ENCODE results near the gene CARMIL1. TPM values are rescaled to one million over a fixed set of nuclear protein-coding genes. Genes with fewer than 3 reads are reported as not detected.

Gene CARMIL1
- total and polyA plus RNA-seq, 4 experiments from 2014 or later: 0.08 to 3.5 (median 2.4) TPM

GRCh38 chr6:25333471-25333870, 54.3 kb downstream of the CARMIL1 start:
- Mint-ChIP-seq H3K36me3 (no peaks in the 10 kb centered on the region), H3K27ac (peak overlapping the region in 1 of 7 donors; percentile 29), H3K4me1 (peaks cover 5 to 44% (median 21%) of the 10 kb centered on the region in 4 donors), H3K27me3 (no peaks in the 10 kb centered on the region), H3K9me3 (no peaks in the 10 kb centered on the region), H3K4me3 (no peak overlapping the region)
- peaks cover 9% of the 10 kb centered on the region for H3K4me1 ChIP-seq (ENCODE audit: insufficient read depth, low read length)
- H3K27ac ChIP-seq (ENCODE audit: low read depth, low read length): no peak overlapping the region
- CTCF ChIA-PET (ENCODE audit: partially characterized antibody): no interaction called here
- no peak overlapping the region for H3K4me3 ChIP-seq (ENCODE audit: low read length in 2 of 2)
- POLR2A ChIA-PET (ENCODE audit: partially characterized antibody): no interaction called here
- H3K36me3 ChIP-seq (ENCODE audit: insufficient read depth, low read length): no peaks in the 10 kb centered on the region
- H3K9me3 ChIP-seq (ENCODE audit: control insufficient read depth in 1 of 2, low read length in 2 of 2): no peaks in the 10 kb centered on the region
- no peak for DNase-seq
- intact Hi-C loops (cut with micrococcal nuclease): no loop called here
- H3K27me3 ChIP-seq (ENCODE audit: insufficient read depth, low read length): no peaks in the 10 kb centered on the region

- Mint-ChIP-seq H3K4me1 (peaks cover 5 to 42% (median 18%) of the 10 kb centered on the region in 4 donors), H3K27me3 (peaks cover 0 to 2% of the 10 kb centered on the region in 2 donors), H3K9me3 (no peaks in the 10 kb centered on the region), H3K36me3 (no peaks in the 10 kb centered on the region), H3K4me3 (no peak overlapping the region), H3K27ac (no peak overlapping the region)
- no peak overlapping the region for H3K4me3 ChIP-seq (ENCODE audit: low read length in 2 of 2)
- no peaks in the 10 kb centered on the region for H3K27me3 ChIP-seq (ENCODE audit: insufficient read depth, low read length)
- H3K27ac ChIP-seq (ENCODE audit: low read depth, low read length): no peak overlapping the region
- H3K36me3 ChIP-seq (ENCODE audit: insufficient read depth, low read length): no peaks in the 10 kb centered on the region
- no peak for DNase-seq
- peaks cover 9% of the 10 kb centered on the region for H3K4me1 ChIP-seq (ENCODE audit: insufficient read depth, low read length)
- ChIA-PET POLR2A (ENCODE audit: partially characterized antibody) (no interaction called here), CTCF (ENCODE audit: partially characterized antibody) (interaction anchor here (0.6 kb wide), 1 partner anchor 204 kb away, joined by 7 read pairs; no protein-coding TSS in a partner anchor)
- no peaks in the 10 kb centered on the region for H3K9me3 ChIP-seq (ENCODE audit: control insufficient read depth in 1 of 2, low read length in 2 of 2)
- intact Hi-C loops (cut with micrococcal nuclease): no loop called here
These were observed 55.6 kb downstream of the CARMIL1 start for GRCh38 chr6:25334793-25335192.

- H3K4me1 Mint-ChIP-seq: peaks cover 0 to 33% (median 9%) of the 10 kb centered on the region in 4 donors
- intact Hi-C loops (cut with micrococcal nuclease): no loop called here
These were observed 57.8 kb downstream of the CARMIL1 start for GRCh38 chr6:25336996-25337395.

GRCh38 chr6:25337431-25337830, 58.3 kb downstream of the CARMIL1 start:
- ChIA-PET POLR2A (ENCODE audit: partially characterized antibody) (no interaction called here), CTCF (ENCODE audit: partially characterized antibody) (no interaction called here)

More at GRCh38 chr6:25336996-25337395, 57.8 kb downstream of the CARMIL1 start:
- DNase-seq: no peak
- Histone ChIP-seq H3K9me3 (ENCODE audit: control insufficient read depth in 1 of 2, low read length in 2 of 2) (no peaks in the 10 kb centered on the region), H3K27me3 (ENCODE audit: insufficient read depth, low read length) (no peaks in the 10 kb centered on the region), H3K4me3 (ENCODE audit: low read length in 2 of 2) (no peak overlapping the region), H3K36me3 (ENCODE audit: insufficient read depth, low read length) (no peaks in the 10 kb centered on the region), H3K27ac (ENCODE audit: low read depth, low read length) (no peak overlapping the region), H3K4me1 (ENCODE audit: insufficient read depth, low read length) (no peaks in the 10 kb centered on the region)
- ChIA-PET POLR2A (ENCODE audit: partially characterized antibody) (no interaction called here), CTCF (ENCODE audit: partially characterized antibody) (no interaction called here)
- H3K27me3 Mint-ChIP-seq: peaks cover 0 to 5% of the 10 kb centered on the region in 2 donors
- H3K36me3 Mint-ChIP-seq: no peaks in the 10 kb centered on the region
- H3K27ac Mint-ChIP-seq: no peak overlapping the region
- H3K9me3 Mint-ChIP-seq: no peaks in the 10 kb centered on the region
- H3K4me3 Mint-ChIP-seq: no peak overlapping the region

GRCh38 chr6:25340431-25341202, 61.4 kb downstream of the CARMIL1 start:
- Histone ChIP-seq H3K36me3 (ENCODE audit: insufficient read depth, low read length) (no peaks in the 10 kb centered on the region), H3K4me3 (ENCODE audit: low read length in 2 of 2) (no peak overlapping the region), H3K4me1 (ENCODE audit: insufficient read depth, low read length) (no peaks in the 10 kb centered on the region), H3K27me3 (ENCODE audit: insufficient read depth, low read length) (no peaks in the 10 kb centered on the region), H3K27ac (ENCODE audit: low read depth, low read length) (no peak overlapping the region), H3K9me3 (ENCODE audit: control insufficient read depth in 1 of 2, low read length in 2 of 2) (no peaks in the 10 kb centered on the region)
- POLR2A ChIA-PET (ENCODE audit: partially characterized antibody): no interaction called here
- CTCF ChIA-PET (ENCODE audit: partially characterized antibody): interaction anchor here (0.6 to 2.9 kb wide), 3 partner anchors 16 to 166 kb away, joined by 3 to 26 read pairs (median 4); no protein-coding TSS in a partner anchor
- DNase-seq: no peak
- Mint-ChIP-seq H3K4me1 (peaks cover 0 to 17% (median 5%) of the 10 kb centered on the region in 4 donors), H3K27me3 (peaks cover 0 to 5% of the 10 kb centered on the region in 2 donors), H3K9me3 (no peaks in the 10 kb centered on the region), H3K27ac (no peak overlapping the region), H3K4me3 (no peak overlapping the region), H3K36me3 (no peaks in the 10 kb centered on the region)
- intact Hi-C loops (cut with micrococcal nuclease): loop anchor here (5.0 kb wide), 1 partner anchor 152 kb away; no protein-coding TSS in a partner anchor

More at GRCh38 chr6:25337431-25337830, 58.3 kb downstream of the CARMIL1 start:
- H3K36me3 Mint-ChIP-seq: no peaks in the 10 kb centered on the region
- no peaks in the 10 kb centered on the region for H3K9me3 Mint-ChIP-seq
- Histone ChIP-seq H3K36me3 (ENCODE audit: insufficient read depth, low read length) (no peaks in the 10 kb centered on the region), H3K4me3 (ENCODE audit: low read length in 2 of 2) (no peak overlapping the region), H3K27ac (ENCODE audit: low read depth, low read length) (no peak overlapping the region), H3K4me1 (ENCODE audit: insufficient read depth, low read length) (no peaks in the 10 kb centered on the region), H3K27me3 (ENCODE audit: insufficient read depth, low read length) (no peaks in the 10 kb centered on the region), H3K9me3 (ENCODE audit: control insufficient read depth in 1 of 2, low read length in 2 of 2) (no peaks in the 10 kb centered on the region)
- H3K4me3 Mint-ChIP-seq: no peak overlapping the region
- peaks cover 0 to 32% (median 8%) of the 10 kb centered on the region in 4 donors for H3K4me1 Mint-ChIP-seq
- intact Hi-C loops (cut with micrococcal nuclease): no loop called here
- H3K27me3 Mint-ChIP-seq: peaks cover 0 to 5% of the 10 kb centered on the region in 2 donors
- H3K27ac Mint-ChIP-seq: no peak overlapping the region
- DNase-seq: no peak

GRCh38 chr6:25341203-25341552, 62.0 kb downstream of the CARMIL1 start:
- H3K9me3 Mint-ChIP-seq: no peaks in the 10 kb centered on the region
- ChIA-PET CTCF (ENCODE audit: partially characterized antibody) (interaction anchor here (0.6 to 2.9 kb wide), 3 partner anchors 17 to 167 kb away, joined by 3 to 26 read pairs (median 4); no protein-coding TSS in a partner anchor), POLR2A (ENCODE audit: partially characterized antibody) (no interaction called here)
- Histone ChIP-seq H3K36me3 (ENCODE audit: insufficient read depth, low read length) (no peaks in the 10 kb centered on the region), H3K27ac (ENCODE audit: low read depth, low read length) (no peak overlapping the region), H3K27me3 (ENCODE audit: insufficient read depth, low read length) (no peaks in the 10 kb centered on the region), H3K4me1 (ENCODE audit: insufficient read depth, low read length) (no peaks in the 10 kb centered on the region), H3K4me3 (ENCODE audit: low read length in 2 of 2) (no peak overlapping the region), H3K9me3 (ENCODE audit: control insufficient read depth in 1 of 2, low read length in 2 of 2) (no peaks in the 10 kb centered on the region)
- H3K4me3 Mint-ChIP-seq: no peak overlapping the region
- peaks cover 0 to 17% (median 4%) of the 10 kb centered on the region in 4 donors for H3K4me1 Mint-ChIP-seq
- no peaks in the 10 kb centered on the region for H3K36me3 Mint-ChIP-seq
- H3K27me3 Mint-ChIP-seq: peaks cover 0 to 5% of the 10 kb centered on the region in 2 donors
- no peak overlapping the region for H3K27ac Mint-ChIP-seq
- no peak for DNase-seq
- intact Hi-C loops (cut with micrococcal nuclease): loop anchor here (5.0 kb wide), 1 partner anchor 151 kb away; no protein-coding TSS in a partner anchor

GRCh38 chr6:25341923-25342619, 62.9 kb downstream of the CARMIL1 start:
- Mint-ChIP-seq H3K27me3 (peaks cover 0 to 5% of the 10 kb centered on the region in 2 donors), H3K9me3 (no peaks in the 10 kb centered on the region)

More at GRCh38 chr6:25341923-25342619, 62.9 kb downstream of the CARMIL1 start:
- POLR2A ChIA-PET (ENCODE audit: partially characterized antibody): no interaction called here
- H3K36me3 Mint-ChIP-seq: no peaks in the 10 kb centered on the region
- no peak overlapping the region for H3K4me3 Mint-ChIP-seq
- H3K4me1 ChIP-seq (ENCODE audit: insufficient read depth, low read length): no peaks in the 10 kb centered on the region
- CTCF ChIA-PET (ENCODE audit: partially characterized antibody): interaction anchor here (0.8 to 2.9 kb wide), 3 partner anchors 10 to 149 kb away, joined by 3 to 26 read pairs (median 5); no protein-coding TSS in a partner anchor
- peaks cover 0 to 17% (median 4%) of the 10 kb centered on the region in 4 donors for H3K4me1 Mint-ChIP-seq
- no peak overlapping the region for H3K27ac ChIP-seq (ENCODE audit: low read depth, low read length)
- H3K36me3 ChIP-seq (ENCODE audit: insufficient read depth, low read length): no peaks in the 10 kb centered on the region
- H3K27ac Mint-ChIP-seq: no peak overlapping the region
- no peak for DNase-seq
- intact Hi-C loops (cut with micrococcal nuclease): loop anchor here (5.0 kb wide), 1 partner anchor 150 kb away; no protein-coding TSS in a partner anchor
- no peaks in the 10 kb centered on the region for H3K9me3 ChIP-seq (ENCODE audit: control insufficient read depth in 1 of 2, low read length in 2 of 2)
- no peaks in the 10 kb centered on the region for H3K27me3 ChIP-seq (ENCODE audit: insufficient read depth, low read length)
- no peak overlapping the region for H3K4me3 ChIP-seq (ENCODE audit: low read length in 2 of 2)
